Gastrocnemius medialis (tissue), 4 donors: Measurements from ENCODE around the gene PRDM15.

Source experiments
- CTCF ChIP-seq, 5 experiments: fragments of 450-650 bp in 3 of 5; fragments of 200-600 bp in 2 of 5; sonication (generic) in 2 of 5; IDR thresholded peaks in 4 of 5; conservative IDR thresholded peaks in 1 of 5; 1 replicate in 4 of 5; 2 replicates in 1 of 5; pipeline ENCODE4 v1.5.1; 2016 to 2019; ENCODE audit warnings: antibody characterized with exemption in 5 of 5, mild to moderate bottlenecking in 3 of 5, moderate library complexity in 3 of 5
- POLR2A ChIP-seq, 2 donors: fragments of 450-650 bp; IDR thresholded peaks; one replicate each; pipeline ENCODE4 v1.6.1; 2017; ENCODE audit warnings: antibody characterized with exemption in 2 of 2, mild to moderate bottlenecking in 2 of 2, moderate library complexity in 2 of 2

DNA sequence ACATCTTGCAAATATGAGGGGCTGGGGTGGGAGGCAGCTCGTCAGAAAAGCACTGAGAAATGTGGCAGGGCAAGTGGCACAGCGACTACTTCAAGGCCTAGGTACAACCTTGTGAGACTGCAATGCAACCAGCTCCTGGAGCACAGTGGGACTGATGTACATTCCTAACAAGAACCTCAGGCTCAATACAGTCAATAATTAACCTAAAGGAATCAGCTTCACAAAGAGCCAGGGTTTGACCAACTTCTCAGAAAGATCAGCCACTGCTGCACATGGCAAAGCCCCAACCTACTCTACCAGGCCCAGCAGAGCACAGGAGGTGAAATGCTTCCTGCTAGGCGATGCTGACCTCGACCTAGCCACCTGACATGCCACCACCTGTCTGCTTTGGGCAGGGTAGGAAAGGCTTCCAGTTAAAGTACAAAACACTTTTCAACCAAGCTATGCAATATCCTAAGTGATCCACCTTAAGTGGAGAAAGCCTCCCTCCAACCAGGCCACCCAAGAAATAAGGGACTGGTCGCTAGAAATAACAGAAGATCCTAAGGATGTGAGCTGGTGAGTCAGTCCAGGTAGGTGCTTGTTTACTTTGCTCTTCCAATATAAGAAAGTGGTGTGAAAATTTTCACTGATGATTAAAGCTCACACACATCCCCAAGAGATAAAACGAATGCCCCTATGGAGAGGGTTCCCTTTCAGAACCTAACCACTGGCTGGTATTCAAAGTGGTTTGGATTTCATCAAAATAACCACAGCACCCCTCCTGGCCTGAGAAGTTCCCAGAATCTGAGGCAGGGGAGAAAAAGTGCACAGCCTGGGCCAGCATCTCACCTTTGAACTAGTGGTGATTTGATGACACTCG is 114.4 kb downstream of the PRDM15 start:
- TF ChIP-seq POLR2A (IDR thresholded peaks at IDR 0.05), result no peak
- no peak for TF ChIP-seq CTCF (IDR thresholded peaks at IDR 0.05 in 4 of 5, conservative IDR thresholded peaks at IDR 0.05 in 1 of 5)
